Measurements from ENCODE around the gene CDH4. TPM values are rescaled to one million over a fixed set of nuclear protein-coding genes. Genes with fewer than 3 reads are reported as not detected.

CDH4 gene
- total and polyA plus RNA-seq, 2 donors (not counting 1 experiment from before 2014, with no cell fraction given) = not detected

GRCh38 chr20:61660559-61660958 is 408.5 kb downstream of the CDH4 start:
- Histone ChIP-seq H2AFZ (ENCODE audit: insufficient read depth, low read depth, low read length, poor library complexity, severe bottlenecking) (no peak overlapping the region), H3K4me3 (ENCODE audit: control extremely low read depth in 1 of 5, extremely low read depth in 1 of 5, insufficient read depth in 1 of 5, low read depth in 2 of 5, low read length in 4 of 5) (no peak overlapping the region), H3K79me2 (ENCODE audit: control insufficient read depth, insufficient read depth, low read length) (no peaks in the 10 kb centered on the region), H3K9me3 (ENCODE audit: control extremely low read depth in 1 of 3, control insufficient read depth in 2 of 3, insufficient read depth in 1 of 3, low read length in 2 of 3) (peaks cover 0 to 27% (median 0%) of the 10 kb centered on the region in 3 donors), H3K27ac (ENCODE audit: low read length in 2 of 2) (no peak overlapping the region), H3K4me1 (ENCODE audit: control insufficient read depth in 2 of 2, insufficient read depth in 2 of 2, low read length in 2 of 2) (no peaks in the 10 kb centered on the region), H3K27me3 (replicated peaks in 1 of 4; ENCODE audit: control extremely low read depth in 1 of 4, control insufficient read depth in 3 of 4, insufficient read depth in 4 of 4, low read length in 3 of 4) (no peaks in the 10 kb centered on the region), H3K36me3 (replicated peaks in 1 of 2; ENCODE audit: control extremely low read depth in 1 of 2, control insufficient read depth in 1 of 2, extremely low read depth in 1 of 2, insufficient read depth in 2 of 2, low read length in 1 of 2) (no peaks in the 10 kb centered on the region), H4K20me1 (ENCODE audit: control insufficient read depth, insufficient read depth, low read length, poor library complexity, severe bottlenecking) (no peaks in the 10 kb centered on the region), H3K4me2 (replicated peaks; ENCODE audit: low read depth, low read length, poor library complexity, severe bottlenecking) (no peak overlapping the region), H3K9ac (ENCODE audit: low read length) (no peak overlapping the region)
- intact Hi-C loops (cut with micrococcal nuclease) = no loop called here
- Mint-ChIP-seq H3K27me3 (no peaks in the 10 kb centered on the region), H3K27ac (no peak overlapping the region), H3K9me3 (ENCODE audit: insufficient read depth) (no peaks in the 10 kb centered on the region), H3K4me1 (no peaks in the 10 kb centered on the region), H3K4me3 (no peak overlapping the region)
- POLR2A ChIA-PET = no interaction called here
- 93% methylated on average over 13 of the region's 13 CpGs for WGBS (ENCODE audit: insufficient coverage)
- CTCF ChIA-PET = no interaction called here
- TF ChIP-seq EZH2 (IDR thresholded peaks at IDR 0.05; ENCODE audit: borderline replicate concordance, insufficient read depth, low read depth, low read length, poor library complexity, severe bottlenecking) = no peak
- no peak for TF ChIP-seq CTCF (IDR thresholded peaks at IDR 0.05)
- DNase-seq (no peak), ATAC-seq (ENCODE audit: low read depth) (no peak)

GRCh38 chr20:61661025-61661424 is 409.0 kb downstream of the CDH4 start:
- H3K27ac ChIP-seq (ENCODE audit: low read length in 2 of 2) = no peak overlapping the region
- H3K4me2 ChIP-seq (replicated peaks; ENCODE audit: low read depth, low read length, poor library complexity, severe bottlenecking) = no peak overlapping the region
- H3K27me3 ChIP-seq (replicated peaks in 1 of 4; ENCODE audit: control extremely low read depth in 1 of 4, control insufficient read depth in 3 of 4, insufficient read depth in 4 of 4, low read length in 3 of 4) = no peaks in the 10 kb centered on the region
- DNase-seq = no peak
- POLR2A ChIA-PET = no interaction called here
- Mint-ChIP-seq H3K27me3 (no peaks in the 10 kb centered on the region), H3K4me3 (no peak overlapping the region), H3K9me3 (ENCODE audit: insufficient read depth) (no peaks in the 10 kb centered on the region), H3K27ac (no peak overlapping the region), H3K4me1 (no peaks in the 10 kb centered on the region)
- H2AFZ ChIP-seq (ENCODE audit: insufficient read depth, low read depth, low read length, poor library complexity, severe bottlenecking) = no peak overlapping the region
- WGBS (ENCODE audit: insufficient coverage) = 91% methylated on average over 6 of the region's 8 CpGs
- H3K4me3 ChIP-seq (ENCODE audit: control extremely low read depth in 1 of 5, extremely low read depth in 1 of 5, insufficient read depth in 1 of 5, low read depth in 2 of 5, low read length in 4 of 5) = no peak overlapping the region
- H3K9ac ChIP-seq (ENCODE audit: low read length) = no peak overlapping the region
- H3K9me3 ChIP-seq (ENCODE audit: control extremely low read depth in 1 of 3, control insufficient read depth in 2 of 3, insufficient read depth in 1 of 3, low read length in 2 of 3) = peaks cover 0 to 27% (median 0%) of the 10 kb centered on the region in 3 donors
- no peaks in the 10 kb centered on the region for H4K20me1 ChIP-seq (ENCODE audit: control insufficient read depth, insufficient read depth, low read length, poor library complexity, severe bottlenecking)
- intact Hi-C loops (cut with micrococcal nuclease) = no loop called here
- H3K79me2 ChIP-seq (ENCODE audit: control insufficient read depth, insufficient read depth, low read length) = no peaks in the 10 kb centered on the region
- CTCF ChIA-PET = no interaction called here
- H3K36me3 ChIP-seq (replicated peaks in 1 of 2; ENCODE audit: control extremely low read depth in 1 of 2, control insufficient read depth in 1 of 2, extremely low read depth in 1 of 2, insufficient read depth in 2 of 2, low read length in 1 of 2) = no peaks in the 10 kb centered on the region
- no peak for TF ChIP-seq CTCF (IDR thresholded peaks at IDR 0.05)
- TF ChIP-seq EZH2 (IDR thresholded peaks at IDR 0.05; ENCODE audit: borderline replicate concordance, insufficient read depth, low read depth, low read length, poor library complexity, severe bottlenecking) = no peak
- no peak for ATAC-seq (ENCODE audit: low read depth)
- H3K4me1 ChIP-seq (ENCODE audit: control insufficient read depth in 2 of 2, insufficient read depth in 2 of 2, low read length in 2 of 2) = no peaks in the 10 kb centered on the region

Measured in B cell (primary cell).